ENCODE data around the gene MCTP1.
A peak's percentile ranks its signal among the peaks of the same experiment; 100 is the strongest.

MCTP1 gene

GRCh38 chr5:94690778-94691177 is 594.1 kb downstream of the MCTP1 start:
- peak overlapping the region; percentile 9; the same call in 1 of the 2 replicates for H3K4me3 ChIP-seq
- H3K36me3 ChIP-seq (ENCODE audit: insufficient read depth, low read length): peaks cover 35% of the 10 kb centered on the region
- H3K27ac ChIP-seq: peak overlapping the region; percentile 55
- no peak overlapping the region for H3K9ac ChIP-seq (ENCODE audit: insufficient read length)
- H3K9me3 ChIP-seq (ENCODE audit: low read depth, low read length): no peaks in the 10 kb centered on the region
- TF ChIP-seq FOXP2 (optimal IDR thresholded peaks at IDR 0.05; ENCODE audit: control extremely low read depth, extremely low read length, insufficient read depth) (no peak), EZH2 (IDR thresholded peaks at IDR 0.05) (no peak), POLR2AphosphoS5 (IDR thresholded peaks at IDR 0.05; ENCODE audit: borderline replicate concordance, low read depth, low read length) (no peak)
- DNase-seq (ENCODE audit: low read depth, low spot score): no peak

- H3K36me3 ChIP-seq (ENCODE audit: insufficient read depth, low read length): peaks cover 31% of the 10 kb centered on the region
- no peaks in the 10 kb centered on the region for H3K9me3 ChIP-seq (ENCODE audit: low read depth, low read length)
- no peak overlapping the region for H3K4me3 ChIP-seq
- no peak overlapping the region for H3K9ac ChIP-seq (ENCODE audit: insufficient read length)
- TF ChIP-seq FOXP2 (optimal IDR thresholded peaks at IDR 0.05; ENCODE audit: control extremely low read depth, extremely low read length, insufficient read depth): no peak
- no peak for TF ChIP-seq POLR2AphosphoS5 (IDR thresholded peaks at IDR 0.05; ENCODE audit: borderline replicate concordance, low read depth, low read length)
- DNase-seq (ENCODE audit: low read depth, low spot score): no peak
- peak overlapping the region; percentile 55; the same call in 1 of the 2 replicates for H3K27ac ChIP-seq
Observed at GRCh38 chr5:94689908-94690307, 595.0 kb downstream of the MCTP1 start.

DNA sequence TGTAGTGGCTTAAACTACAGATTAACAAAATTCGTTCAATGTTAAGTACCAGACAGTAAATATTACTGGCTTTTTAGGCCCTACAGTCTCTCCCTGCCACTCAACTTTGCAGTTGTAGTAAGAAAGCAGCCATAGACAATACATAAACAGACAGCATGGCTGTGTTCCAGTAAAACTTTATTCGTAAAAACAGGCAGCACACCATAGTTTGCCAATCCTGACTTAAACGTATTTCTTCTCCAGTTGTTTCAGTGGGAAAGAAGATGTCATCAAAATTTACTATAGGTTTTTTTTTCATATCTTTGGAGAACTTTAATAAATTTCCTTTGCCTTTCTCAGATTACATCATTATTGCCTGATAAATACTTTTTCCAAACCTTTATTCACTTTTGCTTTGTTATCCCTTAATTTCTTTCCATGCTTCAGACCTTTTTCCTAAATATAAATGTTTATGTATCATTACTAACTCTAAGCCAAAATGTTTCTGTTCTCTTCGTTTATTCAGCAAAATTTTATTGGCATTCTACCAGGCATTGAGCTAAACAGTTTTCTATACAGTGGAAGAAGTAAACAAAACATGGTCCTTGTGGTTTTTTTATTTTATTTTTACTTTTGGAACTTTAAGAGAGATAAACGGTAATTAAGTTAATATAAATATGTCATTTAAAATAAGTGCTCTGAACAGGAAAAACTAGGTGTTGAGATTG is 601.9 kb downstream of the MCTP1 start:
- H3K27ac ChIP-seq: peak overlapping the region; percentile 12; the same call in 1 of the 2 replicates
- no peaks in the 10 kb centered on the region for H3K9me3 ChIP-seq (ENCODE audit: low read depth, low read length)
- H3K36me3 ChIP-seq (ENCODE audit: insufficient read depth, low read length): peaks cover 8% of the 10 kb centered on the region
- TF ChIP-seq FOXP2 (optimal IDR thresholded peaks at IDR 0.05; ENCODE audit: control extremely low read depth, extremely low read length, insufficient read depth): no peak
- no peak for TF ChIP-seq EZH2 (IDR thresholded peaks at IDR 0.05)
- TF ChIP-seq POLR2AphosphoS5 (IDR thresholded peaks at IDR 0.05; ENCODE audit: borderline replicate concordance, low read depth, low read length): no peak
- no peak for DNase-seq (ENCODE audit: low read depth, low spot score)
- H3K9ac ChIP-seq (ENCODE audit: insufficient read length): no peak overlapping the region
- H3K4me3 ChIP-seq: no peak overlapping the region

- no peak overlapping the region for H3K27ac ChIP-seq
- no peak overlapping the region for H3K9ac ChIP-seq (ENCODE audit: insufficient read length)
- no peak overlapping the region for H3K4me3 ChIP-seq
- H3K36me3 ChIP-seq (ENCODE audit: insufficient read depth, low read length): peaks cover 10% of the 10 kb centered on the region
- DNase-seq (ENCODE audit: low read depth, low spot score): no peak
- no peaks in the 10 kb centered on the region for H3K9me3 ChIP-seq (ENCODE audit: low read depth, low read length)
- TF ChIP-seq POLR2AphosphoS5 (IDR thresholded peaks at IDR 0.05; ENCODE audit: borderline replicate concordance, low read depth, low read length) (no peak), FOXP2 (optimal IDR thresholded peaks at IDR 0.05; ENCODE audit: control extremely low read depth, extremely low read length, insufficient read depth) (no peak), EZH2 (IDR thresholded peaks at IDR 0.05) (no peak)
Observed at GRCh38 chr5:94675965-94676618, 608.8 kb downstream of the MCTP1 start.

- Histone ChIP-seq H3K9ac (ENCODE audit: insufficient read length) (no peak overlapping the region), H3K9me3 (ENCODE audit: low read depth, low read length) (no peaks in the 10 kb centered on the region), H3K27ac (no peak overlapping the region), H3K4me3 (no peak overlapping the region), H3K36me3 (ENCODE audit: insufficient read depth, low read length) (peaks cover 12% of the 10 kb centered on the region)
- TF ChIP-seq EZH2 (IDR thresholded peaks at IDR 0.05): no peak
- TF ChIP-seq FOXP2 (optimal IDR thresholded peaks at IDR 0.05; ENCODE audit: control extremely low read depth, extremely low read length, insufficient read depth): no peak
- TF ChIP-seq POLR2AphosphoS5 (IDR thresholded peaks at IDR 0.05; ENCODE audit: borderline replicate concordance, low read depth, low read length): no peak
- DNase-seq (ENCODE audit: low read depth, low spot score): no peak
Observed at GRCh38 chr5:94674490-94675382, 610.2 kb downstream of the MCTP1 start.

DNA sequence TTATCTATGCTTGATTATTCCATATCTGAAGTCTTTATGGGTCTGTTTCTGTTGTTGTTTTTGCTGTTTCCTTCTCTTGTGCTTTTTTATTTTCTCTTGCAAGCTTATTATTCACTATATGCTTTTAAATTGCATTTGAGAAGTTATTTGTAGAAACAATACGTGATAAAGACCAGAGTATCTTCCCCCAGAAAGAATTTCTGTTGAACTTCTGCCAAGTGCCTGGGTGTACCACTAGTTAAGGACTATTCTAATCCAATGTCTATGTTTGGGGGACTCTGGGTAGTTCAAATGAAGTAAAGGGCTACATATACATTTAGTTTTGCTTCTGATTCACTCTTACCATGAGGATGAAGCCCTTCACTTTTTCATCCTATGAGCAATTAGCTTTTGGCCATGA is 612.1 kb downstream of the MCTP1 start:
- DNase-seq (ENCODE audit: low read depth, low spot score): no peak
- H3K9me3 ChIP-seq (ENCODE audit: low read depth, low read length): no peaks in the 10 kb centered on the region
- peaks cover 12% of the 10 kb centered on the region for H3K36me3 ChIP-seq (ENCODE audit: insufficient read depth, low read length)
- no peak overlapping the region for H3K4me3 ChIP-seq
- TF ChIP-seq EZH2 (IDR thresholded peaks at IDR 0.05): no peak
- TF ChIP-seq POLR2AphosphoS5 (IDR thresholded peaks at IDR 0.05; ENCODE audit: borderline replicate concordance, low read depth, low read length): no peak
- no peak for TF ChIP-seq FOXP2 (optimal IDR thresholded peaks at IDR 0.05; ENCODE audit: control extremely low read depth, extremely low read length, insufficient read depth)
- no peak overlapping the region for H3K9ac ChIP-seq (ENCODE audit: insufficient read length)
- no peak overlapping the region for H3K27ac ChIP-seq

DNA sequence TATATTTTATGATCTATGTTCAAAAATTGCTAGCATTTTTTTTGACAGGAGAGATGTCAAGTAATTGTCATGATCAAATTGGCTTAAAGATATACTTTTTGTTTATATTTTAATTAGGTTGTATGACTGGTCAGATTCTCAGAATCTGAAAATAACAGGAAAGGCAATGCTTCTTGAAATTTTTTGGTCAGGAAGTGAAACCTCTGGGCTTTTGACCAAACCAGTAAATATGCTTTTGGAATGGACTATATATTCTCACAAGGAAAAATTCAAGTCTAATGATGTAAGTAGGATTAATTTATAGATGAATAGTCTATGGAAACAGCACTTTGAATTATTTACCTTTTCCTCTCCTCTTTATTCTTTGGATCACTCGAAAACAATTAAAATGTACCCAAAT is 614.2 kb downstream of the MCTP1 start:
- H3K9me3 ChIP-seq (ENCODE audit: low read depth, low read length): no peaks in the 10 kb centered on the region
- no peak for DNase-seq (ENCODE audit: low read depth, low spot score)
- TF ChIP-seq POLR2AphosphoS5 (IDR thresholded peaks at IDR 0.05; ENCODE audit: borderline replicate concordance, low read depth, low read length) (no peak), EZH2 (IDR thresholded peaks at IDR 0.05) (no peak), FOXP2 (optimal IDR thresholded peaks at IDR 0.05; ENCODE audit: control extremely low read depth, extremely low read length, insufficient read depth) (no peak)
- no peak overlapping the region for H3K27ac ChIP-seq
- H3K9ac ChIP-seq (ENCODE audit: insufficient read length): no peak overlapping the region
- peaks cover 8% of the 10 kb centered on the region for H3K36me3 ChIP-seq (ENCODE audit: insufficient read depth, low read length)
- H3K4me3 ChIP-seq: no peak overlapping the region

DNA sequence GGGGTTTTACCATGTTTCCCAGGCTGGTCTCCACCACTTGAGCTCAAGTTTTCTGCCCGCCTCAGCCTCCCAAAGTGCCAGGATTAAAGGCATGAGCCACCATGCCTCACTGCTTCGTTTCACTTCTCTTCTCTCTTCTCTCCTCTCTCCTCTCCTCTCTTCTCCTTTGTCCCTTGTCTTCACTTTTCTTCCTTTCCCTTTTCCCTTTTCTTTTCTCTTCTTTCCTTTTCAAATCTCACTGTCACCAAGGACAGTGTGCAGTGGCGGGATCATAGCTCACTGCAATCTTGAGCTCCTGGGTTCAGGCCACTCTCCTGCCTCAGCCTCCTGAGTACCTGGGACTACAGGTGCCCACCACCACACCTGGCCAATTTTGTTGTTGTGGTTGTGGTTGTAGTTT is 617.0 kb downstream of the MCTP1 start:
- no peak for DNase-seq (ENCODE audit: low read depth, low spot score)
- no peak overlapping the region for H3K9ac ChIP-seq (ENCODE audit: insufficient read length)
- no peaks in the 10 kb centered on the region for H3K9me3 ChIP-seq (ENCODE audit: low read depth, low read length)
- no peak overlapping the region for H3K4me3 ChIP-seq
- H3K27ac ChIP-seq: no peak overlapping the region
- no peak for TF ChIP-seq FOXP2 (optimal IDR thresholded peaks at IDR 0.05; ENCODE audit: control extremely low read depth, extremely low read length, insufficient read depth)
- TF ChIP-seq EZH2 (IDR thresholded peaks at IDR 0.05): no peak
- TF ChIP-seq POLR2AphosphoS5 (IDR thresholded peaks at IDR 0.05; ENCODE audit: borderline replicate concordance, low read depth, low read length): no peak
- peaks cover 24% of the 10 kb centered on the region for H3K36me3 ChIP-seq (ENCODE audit: insufficient read depth, low read length)
